ENCODE data around the gene MT1E.
"Not testable (repeated sequence)": the region's sequence is repeated elsewhere in the genome, so short reads cannot be mapped to it uniquely, and the experiment has no call there.

The MT1E gene

DNA sequence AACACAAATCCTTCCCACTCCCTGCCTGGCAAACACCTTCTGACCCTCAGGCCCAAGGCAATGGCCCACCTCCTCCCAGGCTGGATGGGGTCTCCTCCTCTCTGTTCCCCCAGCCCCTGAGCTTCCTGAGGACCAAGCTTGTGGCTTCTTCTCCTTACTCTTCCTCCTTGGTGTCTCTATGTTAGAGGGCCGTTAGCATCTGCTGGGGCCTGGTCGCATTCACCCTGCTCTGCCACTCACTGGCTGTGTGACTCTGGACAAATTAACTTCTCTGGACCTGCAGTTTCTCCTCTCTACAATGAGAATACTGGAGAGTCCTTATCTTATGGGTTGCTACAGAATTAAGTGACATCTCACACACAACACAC is 17.9 kb upstream of the MT1E start:
- DNase-seq: no peak

DNA sequence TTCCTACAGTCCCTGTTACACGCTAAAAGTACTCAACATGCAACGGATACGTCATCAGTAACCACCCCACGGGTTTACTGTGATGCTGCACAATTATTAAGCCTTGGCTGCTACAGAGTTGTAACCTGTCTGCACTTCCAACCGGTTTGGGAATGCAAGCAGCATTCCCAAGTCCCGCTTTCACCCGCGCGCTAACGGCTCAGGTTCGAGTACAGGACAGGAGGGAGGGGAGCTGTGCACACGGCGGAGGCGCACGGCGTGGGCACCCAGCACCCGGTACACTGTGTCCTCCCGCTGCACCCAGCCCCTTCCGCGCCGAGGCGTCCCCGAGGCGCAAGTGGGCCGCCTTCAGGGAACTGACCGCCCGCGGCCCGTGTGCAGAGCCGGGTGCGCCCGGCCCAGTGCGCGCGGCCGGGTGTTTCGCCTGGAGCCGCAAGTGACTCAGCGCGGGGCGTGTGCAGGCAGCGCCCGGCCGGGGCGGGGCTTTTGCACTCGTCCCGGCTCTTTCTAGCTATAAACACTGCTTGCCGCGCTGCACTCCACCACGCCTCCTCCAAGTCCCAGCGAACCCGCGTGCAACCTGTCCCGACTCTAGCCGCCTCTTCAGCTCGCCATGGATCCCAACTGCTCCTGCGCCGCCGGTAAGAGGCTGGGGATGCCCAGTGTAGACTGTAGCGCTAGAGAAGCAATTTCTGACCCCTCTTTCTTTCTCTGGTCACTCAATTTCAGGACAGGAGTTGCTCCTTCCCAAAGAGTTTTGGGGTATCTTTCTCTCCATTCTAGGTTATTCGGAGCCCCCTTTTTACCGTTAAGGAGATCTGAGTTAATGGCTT is 17.3 kb upstream of the MT1E start, which contains the start of gene MT2A:
Gene MT2A, plus strand, starts transcription at position 542 of the 833 bp plus-strand sequence. Its CDS starts 72 bp downstream, at position 614.
- peak; percentile 81 to 87 (median 87) for DNase-seq

DNA sequence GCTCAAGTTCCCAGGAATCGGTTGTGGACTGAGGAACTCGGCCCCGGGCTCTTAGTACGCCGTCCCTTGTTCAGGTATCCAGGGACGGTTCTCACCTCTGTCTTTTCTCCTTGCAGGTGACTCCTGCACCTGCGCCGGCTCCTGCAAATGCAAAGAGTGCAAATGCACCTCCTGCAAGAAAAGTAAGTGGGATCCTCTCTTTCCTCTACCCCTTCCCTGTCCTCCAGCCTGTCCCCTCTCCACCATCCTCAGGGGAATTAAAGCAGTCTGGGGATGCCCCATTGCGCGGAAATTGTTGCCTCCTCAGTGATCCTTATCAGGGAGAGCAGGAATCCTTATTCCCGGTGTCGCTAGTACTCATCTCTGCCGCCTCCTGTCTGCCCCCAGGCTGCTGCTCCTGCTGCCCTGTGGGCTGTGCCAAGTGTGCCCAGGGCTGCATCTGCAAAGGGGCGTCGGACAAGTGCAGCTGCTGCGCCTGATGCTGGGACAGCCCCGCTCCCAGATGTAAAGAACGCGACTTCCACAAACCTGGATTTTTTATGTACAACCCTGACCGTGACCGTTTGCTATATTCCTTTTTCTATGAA is 16.6 kb upstream of the MT1E start:
- peak; percentile 5 to 58 (median 55) for DNase-seq

DNA sequence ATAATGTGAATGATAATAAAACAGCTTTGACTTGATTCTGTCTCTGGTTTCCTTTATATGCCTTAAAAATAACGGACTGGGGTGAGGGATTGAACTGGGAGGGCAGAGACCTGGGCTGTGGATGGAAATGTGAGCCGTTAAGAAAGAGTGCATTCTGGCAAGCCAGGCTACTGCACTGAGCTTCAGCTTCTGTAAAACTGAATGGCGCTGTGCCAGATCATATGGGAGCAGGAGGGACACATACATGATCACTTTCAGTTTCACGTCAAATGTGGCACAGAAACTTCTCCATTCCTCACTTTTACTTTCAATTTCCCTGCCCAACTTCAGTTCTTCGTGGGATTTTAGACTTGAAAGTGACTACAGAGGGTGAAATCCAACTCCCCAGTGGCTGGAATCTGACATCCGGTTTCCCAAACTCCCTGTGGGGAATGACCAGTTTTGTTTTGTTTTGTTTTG is 16.1 kb upstream of the MT1E start:
- DNase-seq: peak; percentile 9 to 62 (median 43)

DNA sequence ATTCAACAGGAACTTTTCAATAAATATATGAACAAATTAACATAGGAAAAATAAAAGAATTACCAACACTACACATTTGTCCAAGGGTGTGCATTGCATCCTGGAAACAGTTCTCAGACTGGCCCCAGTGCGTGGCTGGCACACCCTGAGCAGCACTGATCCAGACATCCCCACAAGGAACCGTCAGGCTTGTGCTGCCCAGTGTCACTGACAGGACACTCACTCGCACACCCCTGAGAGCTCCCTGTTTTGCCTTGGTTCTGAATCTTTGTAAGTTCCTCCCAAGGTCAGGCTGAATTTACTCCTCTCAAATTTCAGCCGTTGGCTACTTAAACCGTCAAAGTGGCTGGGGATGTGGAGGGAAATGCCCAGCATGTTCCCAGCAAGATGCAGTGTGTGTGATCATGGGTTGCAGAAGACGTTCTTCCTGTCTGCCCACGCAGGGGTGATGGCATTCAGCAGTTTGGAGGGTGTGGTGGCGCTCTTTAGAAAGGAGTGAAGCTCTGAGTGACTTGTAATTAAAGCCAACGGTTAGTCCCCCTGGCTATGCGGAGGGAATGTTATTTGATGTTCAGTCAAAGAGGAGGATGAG is 15.5 kb upstream of the MT1E start:
- peak in 2 of 3 experiments; percentile 17 to 25 for DNase-seq

DNA sequence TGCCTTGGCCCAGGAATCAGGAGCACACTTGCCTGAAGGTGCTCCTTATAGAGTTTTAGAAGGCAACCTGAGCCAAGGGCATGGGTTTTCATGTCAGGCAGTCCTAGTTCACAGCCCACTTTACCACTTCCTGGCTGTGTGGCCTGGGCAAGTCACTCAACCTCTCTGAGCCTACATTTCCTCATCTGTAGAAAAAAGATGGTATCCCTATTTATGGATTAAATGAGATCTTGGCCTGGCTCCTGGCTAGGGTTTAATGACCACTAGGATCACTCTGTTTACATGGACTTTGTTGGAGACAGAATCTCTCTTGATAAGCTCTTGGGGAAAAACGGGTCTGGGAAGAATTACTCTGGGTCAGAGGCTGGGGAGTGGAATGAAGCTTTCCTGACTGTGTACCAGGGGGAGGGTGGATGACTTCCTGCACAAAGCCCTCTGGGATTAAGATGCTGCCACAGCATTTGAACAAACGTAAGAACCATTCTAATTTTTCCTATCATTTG is 14.9 kb upstream of the MT1E start:
- DNase-seq: no peak

DNA sequence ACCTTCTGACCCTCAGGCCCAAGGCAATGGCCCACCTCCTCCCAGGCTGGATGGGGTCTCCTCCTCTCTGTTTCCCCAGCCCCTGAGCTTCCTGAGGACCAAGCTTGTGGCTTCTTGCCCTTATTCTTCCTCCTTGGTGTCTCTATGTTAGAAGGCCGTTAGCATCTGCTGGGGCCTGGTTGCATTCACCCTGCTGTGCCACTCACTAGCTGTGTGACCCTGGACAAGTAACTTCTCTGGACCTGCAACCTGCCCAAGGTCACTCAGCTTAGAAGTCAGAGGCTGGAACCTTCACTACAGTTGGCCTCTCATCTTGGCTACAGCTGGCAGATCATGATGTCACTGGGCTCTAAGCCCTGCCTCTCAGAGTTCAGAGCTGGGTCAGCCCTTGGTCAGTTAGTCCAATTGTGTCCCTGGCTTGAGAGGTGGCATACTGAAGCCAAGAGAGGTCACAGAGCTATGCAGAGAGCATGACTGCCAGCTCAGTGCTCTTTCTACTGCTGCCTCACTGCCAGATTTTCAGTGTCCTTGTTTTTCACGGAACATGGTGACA is 14.2 kb upstream of the MT1E start:
- DNase-seq: no peak

DNA sequence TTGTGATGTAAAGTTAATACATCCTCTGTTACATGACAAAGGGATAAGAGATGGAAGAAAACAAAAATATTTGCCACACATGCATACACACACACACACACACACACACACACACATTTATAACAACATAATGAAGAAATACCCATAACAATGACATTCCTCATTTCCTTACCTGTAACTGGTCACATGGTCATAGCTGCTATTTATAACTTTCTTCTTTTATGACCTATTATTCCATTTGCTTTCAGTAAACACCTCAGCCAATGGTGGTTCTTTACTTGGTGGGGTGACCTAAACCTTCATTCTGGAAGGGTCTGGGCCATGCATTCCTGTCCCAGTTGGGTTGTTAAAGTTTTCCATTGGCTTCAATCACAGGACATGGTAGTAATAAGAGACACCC is 11.9 kb upstream of the MT1E start:
- no peak for DNase-seq

DNA sequence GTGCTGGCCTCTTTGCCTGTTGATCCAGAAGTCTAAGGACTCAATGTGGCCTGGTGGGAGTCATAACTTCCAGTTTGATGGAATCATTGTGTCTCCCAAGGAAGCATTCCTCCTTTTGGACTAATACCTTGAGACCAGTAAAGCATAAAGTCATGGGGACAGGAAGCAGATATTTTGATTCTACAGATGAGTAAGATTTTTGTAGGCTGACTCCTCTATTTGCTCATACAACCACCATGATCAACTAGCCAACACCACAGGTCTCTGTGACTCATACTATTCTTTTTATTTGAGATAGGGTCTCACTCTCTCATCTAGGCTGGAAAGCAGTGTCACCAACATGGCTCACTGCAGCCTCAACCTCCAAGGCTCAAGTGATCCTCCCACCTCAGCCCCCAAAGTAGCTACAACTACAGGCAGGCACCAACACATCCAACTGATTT is 11.0 kb upstream of the MT1E start:
- no peak for DNase-seq

DNA sequence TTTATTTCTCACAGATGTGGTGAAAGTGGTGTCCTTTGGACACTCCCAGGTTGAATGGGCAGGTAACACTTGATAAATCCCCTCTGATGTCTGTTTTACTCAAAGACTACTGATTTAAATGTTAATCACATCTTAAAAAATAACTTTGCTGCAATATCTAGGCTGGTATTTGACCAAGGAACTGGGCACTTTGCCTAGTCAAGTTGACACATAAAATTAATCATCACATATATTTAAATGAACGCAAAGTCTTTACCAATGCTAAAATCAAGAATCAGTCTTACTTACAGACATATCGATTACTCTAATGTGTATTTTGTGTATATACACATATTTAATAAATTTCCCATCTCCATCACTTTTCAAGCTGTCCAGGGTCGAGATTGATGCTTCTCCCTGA is 10.2 kb upstream of the MT1E start:
- DNase-seq: no peak

DNA sequence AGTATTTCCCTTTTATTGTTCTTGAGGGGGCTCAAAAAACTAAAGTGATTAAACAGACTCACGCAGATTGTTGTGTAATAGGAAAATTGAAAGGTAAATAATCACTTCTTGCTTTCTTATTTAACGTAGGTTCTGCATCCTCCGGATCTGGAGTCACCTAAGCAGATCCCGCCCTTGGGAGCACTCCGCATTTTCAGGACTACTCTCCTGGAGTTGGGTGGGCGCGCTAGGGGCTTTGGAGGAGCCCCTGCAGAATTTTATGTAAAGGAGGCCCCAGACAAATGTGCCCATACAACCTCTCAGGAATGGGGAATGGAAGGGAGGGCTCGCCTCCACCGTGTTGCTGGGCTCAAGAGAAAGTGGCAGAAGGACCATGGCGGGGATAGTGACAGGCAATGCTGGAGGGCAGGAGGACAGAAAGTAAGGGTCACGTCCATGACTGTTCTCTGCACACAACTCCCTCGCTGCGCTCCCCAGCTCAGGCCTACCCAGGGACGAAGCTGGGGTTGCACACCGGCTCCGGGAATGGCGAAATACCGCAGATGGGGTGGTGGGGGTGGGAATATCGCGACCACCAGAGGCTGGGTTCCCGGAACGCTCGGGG is 8.9 kb upstream of the MT1E start:
- DNase-seq: no peak

DNA sequence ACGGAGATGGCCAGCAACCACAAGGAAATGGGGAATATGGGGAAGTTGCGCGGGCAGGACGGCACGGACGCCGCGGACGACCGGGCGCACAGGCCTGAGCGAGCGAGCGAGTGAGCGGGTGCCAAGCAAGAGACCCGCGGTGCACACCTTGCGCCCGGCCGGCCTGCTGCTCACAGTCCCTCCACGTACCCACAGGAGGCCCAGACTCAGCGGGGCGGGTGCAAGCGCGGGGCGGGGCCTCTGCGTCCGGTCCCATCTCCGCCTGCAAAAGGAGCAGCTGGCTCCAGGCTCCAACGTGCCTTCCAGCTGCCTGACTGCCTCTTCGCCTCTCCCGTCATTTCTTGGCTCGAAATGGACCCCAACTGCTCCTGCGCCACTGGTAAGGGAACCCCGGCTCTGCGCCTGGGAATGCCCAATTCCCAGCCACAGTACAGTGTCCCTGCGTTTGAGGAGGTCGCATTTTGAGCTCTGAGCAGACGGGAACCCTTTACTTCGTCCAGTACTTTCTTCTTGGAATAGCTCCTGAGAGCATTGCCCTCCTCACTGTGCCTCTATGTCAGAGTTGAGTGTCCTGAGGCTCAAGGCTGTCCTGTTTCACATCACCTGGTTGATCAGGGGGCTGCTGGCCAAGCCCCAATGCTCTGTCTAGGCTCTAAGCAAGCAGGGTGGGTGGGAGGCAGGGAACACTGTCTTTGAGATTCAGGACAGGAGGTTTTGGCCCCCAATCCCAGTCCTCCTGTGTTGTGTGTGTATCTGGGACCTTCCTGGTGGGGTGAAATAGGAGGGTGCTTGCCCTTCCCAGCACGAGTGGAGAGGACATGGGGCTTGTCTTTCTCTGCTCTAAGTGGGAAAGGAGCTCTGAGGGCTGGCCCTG is 8.1 kb upstream of the MT1E start:
- DNase-seq: no peak

DNA sequence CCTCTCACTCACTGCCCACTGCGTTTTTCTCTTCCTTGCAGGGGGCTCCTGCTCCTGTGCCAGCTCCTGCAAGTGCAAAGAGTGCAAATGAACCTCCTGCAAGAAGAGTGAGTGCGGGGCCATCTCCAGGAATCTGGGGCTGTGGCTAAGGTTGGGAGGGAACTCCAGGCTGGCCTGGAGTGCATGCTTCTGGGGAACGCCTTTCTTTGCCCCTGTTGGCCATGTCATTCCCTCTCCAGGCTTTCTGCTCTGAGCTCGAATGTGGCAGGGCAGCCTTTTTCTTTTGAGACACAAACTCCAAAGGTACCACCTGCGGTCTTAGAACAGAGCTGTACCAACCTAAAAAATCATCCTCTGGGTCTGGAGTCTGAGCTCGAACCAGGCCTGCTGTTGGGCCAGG is 7.4 kb upstream of the MT1E start:
- DNase-seq: no peak

DNA sequence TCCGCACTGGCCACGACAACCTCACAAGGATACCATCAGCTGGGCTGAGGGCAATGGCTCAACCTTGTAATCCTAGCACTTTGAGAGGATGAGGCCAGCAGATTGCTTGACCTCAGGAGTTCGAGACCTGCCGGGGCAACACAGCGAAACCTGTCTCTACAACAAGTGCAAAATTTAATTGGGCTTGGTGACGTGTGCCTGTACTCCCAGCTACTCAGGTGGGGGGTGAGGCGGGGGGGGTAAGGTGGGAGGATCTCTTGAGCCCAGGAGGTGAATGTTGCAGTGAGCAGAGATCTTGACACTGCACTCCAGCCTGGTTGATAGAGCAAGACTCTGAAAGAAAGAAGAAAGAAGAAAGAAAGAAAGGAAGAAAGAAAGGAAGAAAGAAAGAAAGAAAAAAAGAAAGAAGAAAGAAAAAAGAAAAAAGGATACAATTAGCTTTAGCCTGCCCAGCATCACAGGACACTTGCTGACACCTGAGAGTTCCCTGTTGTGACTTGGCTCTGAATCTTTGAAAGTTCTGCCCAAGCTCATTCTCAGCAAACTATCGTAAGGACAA is 5.2 kb upstream of the MT1E start:
- no peak for DNase-seq

DNA sequence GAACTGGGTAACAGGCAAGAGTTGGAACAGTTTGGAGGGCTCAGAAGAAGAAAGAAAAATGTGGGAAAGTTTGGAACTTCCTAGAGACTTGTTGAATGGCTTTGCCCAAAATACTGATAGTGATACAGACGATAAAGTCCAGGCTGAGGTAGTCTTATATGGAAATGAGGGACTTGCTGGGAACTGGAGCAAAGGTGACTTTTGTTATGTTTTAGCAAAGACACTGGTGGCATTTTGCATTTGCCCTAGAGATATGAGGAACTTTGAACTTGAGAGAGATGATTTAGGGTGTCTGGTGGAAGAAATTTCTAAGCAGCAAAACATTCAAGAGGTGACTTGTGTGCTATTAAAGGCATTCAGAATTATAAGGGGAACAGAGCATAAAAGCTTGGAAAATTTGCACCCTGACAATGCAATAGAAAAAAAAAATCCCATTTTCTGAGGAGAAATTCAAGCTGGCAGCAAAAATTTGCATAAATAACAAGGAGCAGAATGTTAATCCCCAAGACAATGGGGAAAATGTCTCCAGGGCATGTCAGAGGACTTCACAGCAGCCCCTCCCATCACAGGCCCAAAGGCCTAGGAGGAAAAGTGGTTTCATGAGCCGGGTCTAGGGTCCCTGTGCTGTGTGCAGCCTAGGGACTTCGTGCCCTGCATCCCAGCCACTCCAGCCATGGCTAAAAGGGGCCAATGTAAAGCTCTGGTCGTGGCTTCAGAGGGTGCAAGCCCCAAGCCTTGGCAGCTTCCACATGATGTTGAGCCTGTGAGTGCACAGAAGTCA is 3.7 kb upstream of the MT1E start:
- not testable (repeated sequence) for DNase-seq

DNA sequence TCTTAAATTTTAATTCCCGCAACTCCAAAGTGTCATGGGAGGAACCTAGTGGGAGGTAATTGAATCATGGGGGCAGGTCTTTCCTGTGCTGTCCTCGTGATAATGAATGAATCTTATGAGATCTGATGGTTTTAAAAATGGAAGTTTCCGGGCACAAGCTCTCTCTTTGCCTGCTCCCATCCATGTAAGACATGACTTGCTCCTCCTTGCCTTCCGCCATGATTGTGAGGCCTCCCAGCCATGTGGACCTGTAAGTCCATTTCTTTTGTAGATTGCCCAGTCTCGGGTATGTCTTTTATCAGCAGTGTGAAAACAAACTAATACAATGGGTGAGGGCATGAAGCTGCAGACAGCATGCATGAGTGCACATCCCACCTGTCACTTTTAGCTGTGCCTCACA is 2.4 kb upstream of the MT1E start:
- not testable (repeated sequence) for DNase-seq

DNA sequence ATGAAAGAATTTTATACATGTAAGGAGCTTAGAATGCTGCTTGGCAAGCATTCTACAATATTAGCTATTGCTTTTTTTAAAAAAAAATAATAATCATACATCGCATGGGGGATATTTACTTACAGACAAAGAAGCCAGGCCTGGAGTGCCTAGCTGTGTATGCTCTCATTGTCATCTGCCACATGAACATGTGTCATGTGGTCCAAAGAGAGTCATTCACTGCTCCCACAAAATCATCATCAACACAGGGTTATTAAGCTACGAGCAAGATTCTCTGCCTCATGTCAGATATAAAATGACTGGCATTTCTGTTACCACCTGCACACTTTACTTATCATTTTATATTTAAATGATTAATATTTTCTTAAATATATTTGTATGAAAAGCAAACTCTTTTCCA is 1.9 kb upstream of the MT1E start:
- DNase-seq: no peak

DNA sequence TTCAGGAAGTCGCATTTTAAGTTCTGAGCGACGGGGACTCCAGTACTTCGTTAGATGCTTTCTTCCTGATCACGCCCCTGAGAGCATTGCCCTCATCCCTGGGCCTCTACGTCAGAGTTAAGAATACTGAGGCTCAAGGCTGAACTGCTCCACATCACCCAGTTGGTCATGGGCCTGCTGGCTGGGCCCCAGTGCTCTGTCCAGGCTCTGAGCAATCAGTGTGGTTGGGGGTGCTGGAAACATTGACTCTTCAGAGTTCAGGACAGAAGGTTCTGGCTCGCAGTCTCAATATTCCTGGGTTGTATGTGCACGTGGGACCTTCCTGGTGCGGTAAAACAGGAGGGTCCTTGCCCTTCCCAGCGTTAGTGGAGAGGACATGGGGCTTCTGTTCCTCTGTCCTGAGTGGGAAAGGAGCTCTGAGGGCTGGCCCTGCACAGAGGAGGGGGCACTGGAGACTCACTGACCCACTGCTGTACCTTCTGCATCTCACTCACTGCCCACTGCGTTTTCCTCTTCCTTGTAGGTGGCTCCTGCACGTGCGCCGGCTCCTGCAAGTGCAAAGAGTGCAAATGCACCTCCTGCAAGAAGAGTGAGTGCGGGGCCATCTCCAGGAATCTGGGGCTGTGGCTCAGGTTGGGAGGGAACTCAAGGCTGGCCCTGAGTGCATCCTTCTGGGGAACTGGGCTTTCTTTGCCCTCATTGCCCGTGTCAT is 518 bp downstream of the MT1E start:
- DNase-seq: no peak

DNA sequence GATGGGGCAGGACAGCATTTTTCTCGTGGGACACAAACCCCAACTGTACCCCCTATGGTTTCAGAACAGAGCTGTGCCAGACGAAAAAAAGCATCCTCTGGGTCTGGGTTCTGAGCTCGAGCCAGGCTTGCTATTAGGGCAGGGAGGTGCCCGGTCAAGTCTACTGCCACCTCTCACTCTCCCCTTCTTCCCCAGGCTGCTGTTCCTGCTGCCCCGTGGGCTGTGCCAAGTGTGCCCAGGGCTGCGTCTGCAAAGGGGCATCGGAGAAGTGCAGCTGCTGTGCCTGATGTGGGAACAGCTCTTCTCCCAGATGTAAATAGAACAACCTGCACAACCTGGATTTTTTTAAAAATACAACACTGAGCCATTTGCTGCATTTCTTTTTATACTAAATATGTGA is 1.1 kb downstream of the MT1E start:
- no peak for DNase-seq
